Pancreas (tissue), 10 donors: ENCODE measurements around the gene FAM53A. TPM values are rescaled to one million over a fixed set of nuclear protein-coding genes. Genes with fewer than 3 reads are reported as not detected.

Experiments
- ATAC-seq, 4 donors: fragments of 200-7000 bp; cut with Tn5 transposase; one replicate each; pipeline versions ENCODE4 v1.8.0 to v1.9.1; 2020; ENCODE audit warnings: mild to moderate bottlenecking in 4 of 4, moderate library complexity in 4 of 4
- DNase-seq, 6 donors: peaks; one replicate each; pipeline ENCODE4 v3.0.0-alpha.2; 2020
- FAIRE-seq: peaks from 2 replicates; lab custom pipeline; 2012; peaks lifted over from hg19 to GRCh38; lab: Jason Lieb, UNC
- H3K27ac ChIP-seq, 4 donors: fragments of 200-600 bp; sonication (generic); 1 replicate in 3 of 4; 2 replicates in 1 of 4; pipeline versions ENCODE4 v1.5.0 to v1.8.0; 2020
- H3K27me3 ChIP-seq, 4 donors: fragments of 200-600 bp; one replicate each; pipeline ENCODE4 v1.8.0; 2021
- H3K36me3 ChIP-seq, 3 donors: fragments of 200-600 bp; sonication (generic) in 1 of 3; one replicate each; pipeline versions ENCODE4 v1.5.0 to v1.8.0; 2020 to 2021
- H3K4me1 ChIP-seq, 3 donors: fragments of 200-600 bp; one replicate each; pipeline ENCODE4 v1.8.0; 2021
- H3K4me3 ChIP-seq, 4 donors: fragments of 200-600 bp; sonication (generic) in 2 of 4; one replicate each; pipeline versions ENCODE4 v1.5.0 to v1.8.0; 2020 to 2021
- H3K9me3 ChIP-seq, 4 donors: fragments of 200-600 bp; one replicate each; pipeline ENCODE4 v1.8.0; 2021
- CTCF ChIP-seq, 4 donors: fragments of 200-600 bp; sonication (generic) in 3 of 4; IDR thresholded peaks; one replicate each; pipeline versions ENCODE4 v1.5.0 to v1.8.0; 2021; ENCODE audit warnings: antibody characterized with exemption in 4 of 4
- WGBS, 2 donors: extraction: QIAGEN DNeasy Blood & Tissue Kit; methylation state at CpG; one replicate each; pipeline ENCODE4 v1.1.7; 2013; 5-methylcytosine and 5-hydroxymethylcytosine counted together
- intact Hi-C, 3 donors: fragments of 100-400 bp; cut with DNase I; formaldehyde crosslinking; loops; one replicate each; pipeline versions ENCODE4 v1.11.1 to v1.14.2; 2022
- polyA plus RNA-seq, 2 donors: library from polyadenylated mRNA; stranded (reverse); fragments of 200-250 nt; gene quantifications; one replicate each; pipeline ENCODE4 v1.2.3, GENCODE V29; 2013
- total RNA-seq, 6 donors: library from RNA; stranded (reverse); fragmentation: NEBNext Ultra II Directional in 4 of 6; extraction: Animal tissue kit (Norgen Biotek cat#: 25700) in 4 of 6; gene quantifications; one replicate each; pipeline versions ENCODE4 v1.2.1 to v1.2.4, GENCODE V29; 2021 to 2023
- donor health status: healthy with polysubstance abuse.
- donor health status: DM: no; HTN: no; CAD: no; lungs with moderate emphysema.
- donor health status: DM: no; HTN: no; CAD: no.
- donor health status: control.
- donor health status: control.
- donor health status: Bipolar disorder and iron deficiency.
- donor health status: DM: yes; HTN: yes; CAD: no.
- donor health status: DM: no; HTN: no; CAD: no.
- donor health status: DM: no; HTN: no; CAD: no.
- donor health status: DM: yes; HTN: yes; CAD: no.

FAM53A gene
- total and polyA plus RNA-seq, 8 donors, result 0.60 to 2.7 (median 1.3) TPM

DNA sequence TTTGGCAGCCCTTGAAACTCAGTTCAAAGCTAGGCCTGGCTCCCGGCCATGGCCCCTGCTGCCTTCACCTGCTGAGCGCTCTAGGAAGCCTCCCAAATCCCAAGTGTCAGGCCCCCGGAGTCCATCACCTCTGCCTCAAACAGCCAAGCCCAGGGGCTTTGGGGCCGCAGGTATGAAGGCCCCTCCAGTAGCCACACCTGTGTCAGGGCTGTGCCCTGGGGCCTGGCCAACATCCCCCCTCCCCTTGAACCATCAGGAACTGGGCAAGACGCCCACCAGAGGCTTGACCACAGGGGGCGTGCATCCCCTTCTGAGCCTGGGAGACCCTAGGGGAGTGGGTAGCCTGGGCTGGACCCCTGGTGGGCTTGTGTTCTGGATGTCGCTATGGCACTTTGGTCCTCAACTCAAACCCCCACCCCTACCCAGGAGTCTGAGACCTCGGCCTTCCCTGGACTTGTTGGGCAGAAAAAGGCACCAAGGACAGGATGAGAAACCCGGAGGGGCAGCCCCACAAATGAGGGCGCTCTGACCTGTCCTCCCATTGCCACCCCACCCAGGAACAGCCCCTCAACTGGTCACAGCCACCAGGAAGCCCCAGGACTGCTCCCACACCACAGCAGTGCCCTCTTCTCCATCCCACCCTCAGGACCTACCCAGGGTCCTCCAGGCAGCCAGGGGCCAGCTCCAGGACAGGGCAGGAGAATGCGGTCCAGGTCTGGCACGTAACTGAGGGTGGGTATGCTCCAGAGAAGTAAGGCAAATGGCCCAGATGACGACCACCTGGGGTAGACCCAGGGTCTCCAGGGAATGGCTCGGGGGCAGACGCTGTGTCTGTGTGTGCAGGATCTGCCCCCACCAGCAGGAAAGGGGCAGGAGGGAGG lies 32.2 kb upstream of the FAM53A start:
- WGBS, 2 donors, result 84 to 88% methylated on average over 15 of the region's 15 CpGs
- H3K27me3 ChIP-seq, result no peaks in the 10 kb centered on the region
- H3K27ac ChIP-seq, result no peak overlapping the region
- peaks cover 0 to 32% (median 28%) of the 10 kb centered on the region in 3 donors for H3K4me1 ChIP-seq
- no peak for TF ChIP-seq CTCF (IDR thresholded peaks at IDR 0.05)
- intact Hi-C loops, result no loop called here
- H3K4me3 ChIP-seq, result no peak overlapping the region
- FAIRE-seq (no peak), DNase-seq (peak in 2 of 6 donors; percentile 56 to 58), ATAC-seq (no peak)
- H3K36me3 ChIP-seq, result peaks cover 0 to 7% (median 0%) of the 10 kb centered on the region in 3 donors
- H3K9me3 ChIP-seq, result no peaks in the 10 kb centered on the region

GRCh38 chr4:1715002-1715758 lies 31.1 kb upstream of the FAM53A start:
- ATAC-seq, result no peak
- H3K27me3 ChIP-seq, result no peaks in the 10 kb centered on the region
- no peak for FAIRE-seq
- peaks cover 0 to 40% (median 33%) of the 10 kb centered on the region in 3 donors for H3K4me1 ChIP-seq
- no peak overlapping the region for H3K4me3 ChIP-seq
- no peaks in the 10 kb centered on the region for H3K9me3 ChIP-seq
- TF ChIP-seq CTCF (IDR thresholded peaks at IDR 0.05), result no peak
- intact Hi-C loops, result no loop called here
- peak in 2 of 6 donors; percentile 38 to 50 for DNase-seq
- WGBS, 2 donors, result 78 to 81% methylated on average over 16 of the region's 16 CpGs
- H3K27ac ChIP-seq, result no peak overlapping the region
- peaks cover 0 to 7% (median 0%) of the 10 kb centered on the region in 3 donors for H3K36me3 ChIP-seq

DNA sequence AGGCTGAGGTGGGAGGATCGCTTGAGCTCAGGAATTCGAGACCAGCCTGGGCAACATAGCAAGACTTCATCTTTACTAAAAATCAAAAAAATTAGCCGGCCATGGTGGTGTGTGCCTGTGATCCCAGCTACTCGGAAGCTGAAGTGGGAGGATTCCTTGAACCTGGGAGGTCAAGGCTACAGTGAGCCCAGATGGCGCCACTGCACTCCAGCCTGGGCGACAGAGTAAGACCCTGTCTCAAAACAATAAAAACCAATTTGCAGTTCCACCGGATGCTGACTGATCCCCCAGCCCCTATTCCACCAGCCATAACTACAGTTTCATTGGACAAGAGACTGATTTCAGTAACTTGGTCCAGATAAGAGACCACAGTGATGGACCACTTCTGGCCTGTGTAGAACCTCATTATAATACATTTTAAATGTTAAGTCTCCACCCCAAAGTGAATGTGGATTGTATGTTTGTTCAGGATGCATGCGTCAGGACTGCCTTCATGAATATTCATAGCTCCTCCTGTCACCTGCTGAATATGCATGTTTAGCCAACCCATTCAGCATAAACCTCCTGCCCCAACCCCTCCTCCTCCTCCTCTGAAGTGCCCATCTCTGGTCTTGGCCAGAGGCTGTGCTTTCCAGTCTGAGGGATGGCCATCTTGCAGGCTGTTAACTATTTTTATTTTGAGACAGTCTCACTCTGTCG lies 30.3 kb upstream of the FAM53A start:
- no peaks in the 10 kb centered on the region for H3K27me3 ChIP-seq
- 58 to 62% methylated on average over 9 of the region's 9 CpGs for WGBS, 2 donors
- peak overlapping the region in 1 of 4 donors; percentile 95 for H3K4me3 ChIP-seq
- H3K9me3 ChIP-seq, result no peaks in the 10 kb centered on the region
- no peak for FAIRE-seq
- H3K36me3 ChIP-seq, result peaks cover 0 to 7% (median 0%) of the 10 kb centered on the region in 3 donors
- no peak for ATAC-seq
- peaks cover 0 to 35% (median 29%) of the 10 kb centered on the region in 3 donors for H3K4me1 ChIP-seq
- TF ChIP-seq CTCF (IDR thresholded peaks at IDR 0.05), result no peak
- DNase-seq, result no peak
- no peak overlapping the region for H3K27ac ChIP-seq
- intact Hi-C loops, result no loop called here

- WGBS, 2 donors, result 15 to 17% methylated on average over 35 of the region's 35 CpGs
- TF ChIP-seq CTCF (IDR thresholded peaks at IDR 0.05), result no peak
These were observed 29.1 kb upstream of the FAM53A start for GRCh38 chr4:1713003-1713851.

More at GRCh38 chr4:1713003-1713851, 29.1 kb upstream of the FAM53A start:
- DNase-seq, result peak in 2 of 6 donors; percentile 30 to 35
- peaks cover 0 to 7% (median 0%) of the 10 kb centered on the region in 3 donors for H3K36me3 ChIP-seq
- peak overlapping the region; percentile 61 to 95 (median 79) for H3K4me3 ChIP-seq
- H3K27ac ChIP-seq, result peak overlapping the region; percentile 100
- FAIRE-seq, result no peak
- peaks cover 0 to 30% (median 29%) of the 10 kb centered on the region in 3 donors for H3K4me1 ChIP-seq
- ATAC-seq, result peak; percentile 0 to 8 (median 1)
- no peaks in the 10 kb centered on the region for H3K9me3 ChIP-seq
- H3K27me3 ChIP-seq, result no peaks in the 10 kb centered on the region
- intact Hi-C loops, result no loop called here
